ENCODE data around the gene KCNG3. TPM values are rescaled to one million over a fixed set of nuclear protein-coding genes. Genes with fewer than 3 reads are reported as not detected.

Gene KCNG3
- total RNA-seq, 1 donor from 2014 or later: not detected

- no peaks in the 10 kb centered on the region for H3K9me3 Mint-ChIP-seq (ENCODE audit: unreplicated experiment)
These were observed 7.5 kb downstream of the KCNG3 start for GRCh38 chr2:42486145-42486906.

DNA sequence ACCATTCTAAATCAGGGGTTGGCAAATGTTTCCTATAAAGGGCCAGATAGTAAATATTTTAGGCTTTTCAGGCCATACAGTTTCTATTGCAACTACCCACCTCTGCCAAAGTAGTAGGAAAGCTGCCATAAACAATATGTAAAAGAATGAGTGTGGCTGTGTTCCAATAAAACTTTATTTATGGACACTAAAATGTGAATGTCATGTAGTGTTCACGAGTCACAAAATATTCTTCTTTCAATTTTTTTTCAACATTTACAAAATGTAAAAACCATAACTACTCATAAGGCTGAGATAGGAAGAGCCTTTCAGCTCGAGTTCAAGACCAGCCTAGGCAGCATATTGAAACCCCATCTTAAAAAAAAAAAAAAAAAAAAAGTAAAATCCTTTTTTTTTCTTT, 13.4 kb downstream of the KCNG3 start:
- Mint-ChIP-seq H3K9me3 (ENCODE audit: unreplicated experiment) (no peaks in the 10 kb centered on the region), H3K4me1 (ENCODE audit: unreplicated experiment) (no peaks in the 10 kb centered on the region), H3K27me3 (ENCODE audit: unreplicated experiment) (peaks cover 5% of the 10 kb centered on the region), H3K36me3 (ENCODE audit: unreplicated experiment) (no peaks in the 10 kb centered on the region), H3K4me3 (ENCODE audit: unreplicated experiment) (no peak overlapping the region), H3K27ac (ENCODE audit: unreplicated experiment) (no peak overlapping the region)
- no peak for DNase-seq (ENCODE audit: extremely low spot score, unreplicated experiment)
- TF ChIP-seq, protein P1, sequence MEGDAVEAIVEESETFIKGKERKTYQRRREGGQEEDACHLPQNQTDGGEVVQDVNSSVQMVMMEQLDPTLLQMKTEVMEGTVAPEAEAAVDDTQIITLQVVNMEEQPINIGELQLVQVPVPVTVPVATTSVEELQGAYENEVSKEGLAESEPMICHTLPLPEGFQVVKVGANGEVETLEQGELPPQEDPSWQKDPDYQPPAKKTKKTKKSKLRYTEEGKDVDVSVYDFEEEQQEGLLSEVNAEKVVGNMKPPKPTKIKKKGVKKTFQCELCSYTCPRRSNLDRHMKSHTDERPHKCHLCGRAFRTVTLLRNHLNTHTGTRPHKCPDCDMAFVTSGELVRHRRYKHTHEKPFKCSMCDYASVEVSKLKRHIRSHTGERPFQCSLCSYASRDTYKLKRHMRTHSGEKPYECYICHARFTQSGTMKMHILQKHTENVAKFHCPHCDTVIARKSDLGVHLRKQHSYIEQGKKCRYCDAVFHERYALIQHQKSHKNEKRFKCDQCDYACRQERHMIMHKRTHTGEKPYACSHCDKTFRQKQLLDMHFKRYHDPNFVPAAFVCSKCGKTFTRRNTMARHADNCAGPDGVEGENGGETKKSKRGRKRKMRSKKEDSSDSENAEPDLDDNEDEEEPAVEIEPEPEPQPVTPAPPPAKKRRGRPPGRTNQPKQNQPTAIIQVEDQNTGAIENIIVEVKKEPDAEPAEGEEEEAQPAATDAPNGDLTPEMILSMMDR (IDR thresholded peaks at IDR 0.05): no peak

More at GRCh38 chr2:42486145-42486906, 7.5 kb downstream of the KCNG3 start:
- Mint-ChIP-seq H3K4me1 (ENCODE audit: unreplicated experiment) (no peaks in the 10 kb centered on the region), H3K4me3 (ENCODE audit: unreplicated experiment) (no peak overlapping the region), H3K36me3 (ENCODE audit: unreplicated experiment) (no peaks in the 10 kb centered on the region), H3K27ac (ENCODE audit: unreplicated experiment) (no peak overlapping the region), H3K27me3 (ENCODE audit: unreplicated experiment) (peaks cover 45% of the 10 kb centered on the region)
- TF ChIP-seq, protein P1 (IDR thresholded peaks at IDR 0.05): no peak
- DNase-seq (ENCODE audit: extremely low spot score, unreplicated experiment): no peak

GRCh38 chr2:42474765-42475454, 18.9 kb downstream of the KCNG3 start:
- no peak for DNase-seq (ENCODE audit: extremely low spot score, unreplicated experiment)
- TF ChIP-seq, protein P1 (IDR thresholded peaks at IDR 0.05): no peak
- no peak overlapping the region for H3K27ac Mint-ChIP-seq (ENCODE audit: unreplicated experiment)
- no peaks in the 10 kb centered on the region for H3K36me3 Mint-ChIP-seq (ENCODE audit: unreplicated experiment)
- H3K4me1 Mint-ChIP-seq (ENCODE audit: unreplicated experiment): no peaks in the 10 kb centered on the region
- no peaks in the 10 kb centered on the region for H3K9me3 Mint-ChIP-seq (ENCODE audit: unreplicated experiment)
- H3K4me3 Mint-ChIP-seq (ENCODE audit: unreplicated experiment): no peak overlapping the region
- peaks cover 4% of the 10 kb centered on the region for H3K27me3 Mint-ChIP-seq (ENCODE audit: unreplicated experiment)

GRCh38 chr2:42470706-42471105, 23.1 kb downstream of the KCNG3 start:
- H3K4me3 Mint-ChIP-seq (ENCODE audit: unreplicated experiment): no peak overlapping the region
- no peak overlapping the region for H3K27ac Mint-ChIP-seq (ENCODE audit: unreplicated experiment)
- no peak for DNase-seq (ENCODE audit: extremely low spot score, unreplicated experiment)
- H3K4me1 Mint-ChIP-seq (ENCODE audit: unreplicated experiment): no peaks in the 10 kb centered on the region
- peaks cover 4% of the 10 kb centered on the region for H3K27me3 Mint-ChIP-seq (ENCODE audit: unreplicated experiment)
- TF ChIP-seq, protein P1 (IDR thresholded peaks at IDR 0.05): no peak
- no peaks in the 10 kb centered on the region for H3K36me3 Mint-ChIP-seq (ENCODE audit: unreplicated experiment)
- H3K9me3 Mint-ChIP-seq (ENCODE audit: unreplicated experiment): no peaks in the 10 kb centered on the region

GRCh38 chr2:42464631-42465030, 29.2 kb downstream of the KCNG3 start:
- TF ChIP-seq, protein P1 (IDR thresholded peaks at IDR 0.05): no peak
- peaks cover 38% of the 10 kb centered on the region for H3K27me3 Mint-ChIP-seq (ENCODE audit: unreplicated experiment)
- no peak overlapping the region for H3K4me3 Mint-ChIP-seq (ENCODE audit: unreplicated experiment)
- no peak overlapping the region for H3K27ac Mint-ChIP-seq (ENCODE audit: unreplicated experiment)
- no peak for DNase-seq (ENCODE audit: extremely low spot score, unreplicated experiment)
- H3K4me1 Mint-ChIP-seq (ENCODE audit: unreplicated experiment): no peaks in the 10 kb centered on the region
- H3K9me3 Mint-ChIP-seq (ENCODE audit: unreplicated experiment): no peaks in the 10 kb centered on the region
- no peaks in the 10 kb centered on the region for H3K36me3 Mint-ChIP-seq (ENCODE audit: unreplicated experiment)
